ENCODE results near the gene LTO1. TPM values are rescaled to one million over a fixed set of nuclear protein-coding genes. Genes with fewer than 3 reads are reported as not detected.

Gene LTO1
- total RNA-seq, 1 experiment from 2014 or later = 27.5 TPM

DNA sequence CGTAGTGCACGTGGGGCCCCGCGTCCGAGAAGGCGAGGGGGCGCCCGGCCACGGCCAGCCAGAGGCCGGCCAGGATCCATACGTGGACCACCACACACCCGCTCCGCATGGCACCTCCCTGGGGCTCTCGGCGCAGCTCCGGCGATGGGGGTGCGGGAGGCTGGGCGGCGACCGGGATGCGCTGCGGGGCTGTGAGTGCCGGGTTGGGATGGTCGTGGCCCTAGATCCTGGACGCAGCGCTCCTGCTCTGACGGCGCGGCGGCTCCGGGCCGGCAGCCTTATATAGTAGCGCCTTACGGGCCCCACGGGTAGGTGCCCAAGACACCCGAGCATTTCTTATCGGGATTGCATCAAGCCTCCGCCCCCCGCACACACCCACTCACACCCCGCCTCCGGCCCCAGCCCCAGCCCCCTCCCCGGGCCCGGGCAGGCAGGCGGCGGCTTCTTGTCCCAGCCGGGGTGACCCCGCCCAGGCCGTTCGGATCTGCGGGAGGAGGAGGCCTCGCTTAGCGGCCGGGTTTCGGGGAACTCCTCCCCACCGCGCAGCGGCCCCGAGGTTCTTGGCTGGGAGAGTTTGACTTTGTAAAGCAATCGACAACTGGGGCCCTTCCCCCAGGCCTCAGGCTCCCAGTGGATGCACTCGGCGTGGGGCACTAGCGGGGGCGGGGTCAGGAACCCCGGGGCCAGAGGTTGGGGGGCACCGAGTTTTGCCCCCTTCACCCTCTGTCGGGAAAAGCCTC lies 28.8 kb upstream of the LTO1 start, which contains the start of gene FGF19 (continued):
- TF ChIP-seq, protein P1, sequence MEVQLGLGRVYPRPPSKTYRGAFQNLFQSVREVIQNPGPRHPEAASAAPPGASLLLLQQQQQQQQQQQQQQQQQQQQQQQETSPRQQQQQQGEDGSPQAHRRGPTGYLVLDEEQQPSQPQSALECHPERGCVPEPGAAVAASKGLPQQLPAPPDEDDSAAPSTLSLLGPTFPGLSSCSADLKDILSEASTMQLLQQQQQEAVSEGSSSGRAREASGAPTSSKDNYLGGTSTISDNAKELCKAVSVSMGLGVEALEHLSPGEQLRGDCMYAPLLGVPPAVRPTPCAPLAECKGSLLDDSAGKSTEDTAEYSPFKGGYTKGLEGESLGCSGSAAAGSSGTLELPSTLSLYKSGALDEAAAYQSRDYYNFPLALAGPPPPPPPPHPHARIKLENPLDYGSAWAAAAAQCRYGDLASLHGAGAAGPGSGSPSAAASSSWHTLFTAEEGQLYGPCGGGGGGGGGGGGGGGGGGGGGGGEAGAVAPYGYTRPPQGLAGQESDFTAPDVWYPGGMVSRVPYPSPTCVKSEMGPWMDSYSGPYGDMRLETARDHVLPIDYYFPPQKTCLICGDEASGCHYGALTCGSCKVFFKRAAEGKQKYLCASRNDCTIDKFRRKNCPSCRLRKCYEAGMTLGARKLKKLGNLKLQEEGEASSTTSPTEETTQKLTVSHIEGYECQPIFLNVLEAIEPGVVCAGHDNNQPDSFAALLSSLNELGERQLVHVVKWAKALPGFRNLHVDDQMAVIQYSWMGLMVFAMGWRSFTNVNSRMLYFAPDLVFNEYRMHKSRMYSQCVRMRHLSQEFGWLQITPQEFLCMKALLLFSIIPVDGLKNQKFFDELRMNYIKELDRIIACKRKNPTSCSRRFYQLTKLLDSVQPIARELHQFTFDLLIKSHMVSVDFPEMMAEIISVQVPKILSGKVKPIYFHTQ (CRISPR knock-in tag; IDR thresholded peaks at IDR 0.05) = no peak
- TF ChIP-seq IRF2 (CRISPR knock-in tag; IDR thresholded peaks at IDR 0.05; ENCODE audit: borderline replicate concordance, low read depth) = no peak
- TF ChIP-seq, protein P2, sequence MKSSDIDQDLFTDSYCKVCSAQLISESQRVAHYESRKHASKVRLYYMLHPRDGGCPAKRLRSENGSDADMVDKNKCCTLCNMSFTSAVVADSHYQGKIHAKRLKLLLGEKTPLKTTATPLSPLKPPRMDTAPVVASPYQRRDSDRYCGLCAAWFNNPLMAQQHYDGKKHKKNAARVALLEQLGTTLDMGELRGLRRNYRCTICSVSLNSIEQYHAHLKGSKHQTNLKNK (CRISPR knock-in tag; IDR thresholded peaks at IDR 0.05) = no peak
- TF ChIP-seq FOXK1 (CRISPR knock-in tag; IDR thresholded peaks at IDR 0.05) = peak; percentile 2; the same call in 1 of the 2 replicates
- TF ChIP-seq, protein P3, sequence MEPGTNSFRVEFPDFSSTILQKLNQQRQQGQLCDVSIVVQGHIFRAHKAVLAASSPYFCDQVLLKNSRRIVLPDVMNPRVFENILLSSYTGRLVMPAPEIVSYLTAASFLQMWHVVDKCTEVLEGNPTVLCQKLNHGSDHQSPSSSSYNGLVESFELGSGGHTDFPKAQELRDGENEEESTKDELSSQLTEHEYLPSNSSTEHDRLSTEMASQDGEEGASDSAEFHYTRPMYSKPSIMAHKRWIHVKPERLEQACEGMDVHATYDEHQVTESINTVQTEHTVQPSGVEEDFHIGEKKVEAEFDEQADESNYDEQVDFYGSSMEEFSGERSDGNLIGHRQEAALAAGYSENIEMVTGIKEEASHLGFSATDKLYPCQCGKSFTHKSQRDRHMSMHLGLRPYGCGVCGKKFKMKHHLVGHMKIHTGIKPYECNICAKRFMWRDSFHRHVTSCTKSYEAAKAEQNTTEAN (CRISPR knock-in tag; IDR thresholded peaks at IDR 0.05) = 0 out of 2 replicates have a peak, but pooled peaks have one; percentile 48
- TF ChIP-seq OVOL2 (CRISPR knock-in tag; IDR thresholded peaks at IDR 0.05; ENCODE audit: borderline replicate concordance) = no peak

DNA sequence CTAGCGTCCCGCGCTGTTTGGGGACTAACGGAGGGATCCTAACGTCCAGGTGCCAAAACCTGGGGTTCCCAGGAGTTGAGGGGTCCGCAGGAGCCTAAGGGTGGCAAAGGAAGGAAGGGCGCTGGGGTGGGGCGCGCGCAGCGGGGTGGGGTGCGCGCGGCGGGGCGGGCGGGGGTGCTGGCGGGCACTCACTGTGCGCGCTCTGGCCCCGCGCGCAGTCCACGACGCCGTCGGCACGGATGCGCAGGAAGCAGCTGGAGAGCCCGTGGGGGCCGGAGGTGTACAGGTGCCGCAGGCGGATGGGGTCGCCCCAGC lies 28.3 kb upstream of the LTO1 start:
- CTCF ChIA-PET = interaction anchor here (1.2 to 4.7 kb wide), 4 partner anchors 17 to 186 kb away, joined by 4 to 28 read pairs (median 9); no protein-coding TSS in a partner anchor
- POLR2A ChIA-PET = no interaction called here
- H3K27ac Mint-ChIP-seq = peak overlapping the region; percentile 91
- H3K9me3 Mint-ChIP-seq = no peaks in the 10 kb centered on the region
- H3K4me1 Mint-ChIP-seq = peaks cover 51% of the 10 kb centered on the region
- peak overlapping the region; percentile 86 for H3K4me3 Mint-ChIP-seq
- H3K27me3 Mint-ChIP-seq (ENCODE audit: low read depth) = peaks cover 7% of the 10 kb centered on the region
- peak; percentile 22; the same call in 1 of the 2 replicates for TF ChIP-seq FOXK1 (CRISPR knock-in tag; IDR thresholded peaks at IDR 0.05)
- no peak for TF ChIP-seq RORB (CRISPR knock-in tag; IDR thresholded peaks at IDR 0.05)
- no peak for ATAC-seq
- H3K36me3 Mint-ChIP-seq = peaks cover 10% of the 10 kb centered on the region
- no peak for DNase-seq (ENCODE audit: low spot score)

DNA sequence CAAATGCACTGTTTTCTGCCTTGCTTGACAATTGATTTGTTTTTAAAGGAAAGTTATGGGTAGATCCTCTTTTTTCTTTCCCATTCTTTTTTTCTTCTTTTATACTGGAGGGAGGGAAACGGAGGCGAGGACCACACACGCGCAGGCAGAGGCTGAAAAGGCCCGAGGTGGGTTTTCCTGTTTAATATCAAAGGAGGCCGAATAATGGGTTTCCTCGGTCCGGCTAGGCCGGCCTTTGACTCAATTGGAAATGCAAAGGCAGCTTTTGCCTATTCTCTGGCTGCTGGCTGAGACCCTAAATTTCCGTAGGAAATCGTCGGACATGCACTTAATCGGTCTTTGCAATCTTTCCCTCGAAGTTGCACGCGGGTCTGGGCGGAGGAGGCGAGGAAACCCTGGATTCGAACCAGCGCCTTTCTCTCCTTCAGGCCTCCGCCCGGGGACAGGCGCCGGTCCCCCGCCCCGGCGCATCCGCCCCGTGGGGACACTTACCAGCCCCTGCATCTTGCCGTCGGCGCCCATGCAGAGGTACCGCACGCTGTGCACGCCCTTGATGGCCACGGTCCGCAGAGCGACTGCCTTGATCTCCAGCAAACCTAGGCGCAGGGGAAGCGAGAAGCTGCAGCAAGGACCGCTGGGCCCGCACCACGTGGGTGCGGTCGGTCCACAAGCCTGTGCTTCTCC lies 27.8 kb upstream of the LTO1 start:
- peaks cover 7% of the 10 kb centered on the region for H3K27me3 Mint-ChIP-seq (ENCODE audit: low read depth)
- peaks cover 53% of the 10 kb centered on the region for H3K4me1 Mint-ChIP-seq
- DNase-seq (ENCODE audit: low spot score) = peak; percentile 50
- H3K27ac Mint-ChIP-seq = peak overlapping the region; percentile 96
- ChIA-PET POLR2A (no interaction called here), CTCF (interaction anchor here (0.6 to 4.7 kb wide), 8 partner anchors 19 to 505 kb away, joined by 3 to 28 read pairs (median 4); no protein-coding TSS in a partner anchor)
- no peak for ATAC-seq
- H3K4me3 Mint-ChIP-seq = peak overlapping the region; percentile 83
- no peaks in the 10 kb centered on the region for H3K9me3 Mint-ChIP-seq
- H3K36me3 Mint-ChIP-seq = peaks cover 13% of the 10 kb centered on the region
- TF ChIP-seq SMAD3 (CRISPR knock-in tag; IDR thresholded peaks at IDR 0.05; ENCODE audit: borderline replicate concordance) = no peak
- TF ChIP-seq CBFB (CRISPR knock-in tag; IDR thresholded peaks at IDR 0.05; ENCODE audit: low read depth) = no peak
- 0 out of 2 replicates have a peak, but pooled peaks have one; percentile 7 for TF ChIP-seq ZNF423 (CRISPR knock-in tag; IDR thresholded peaks at IDR 0.05)
- TF ChIP-seq, protein P4, sequence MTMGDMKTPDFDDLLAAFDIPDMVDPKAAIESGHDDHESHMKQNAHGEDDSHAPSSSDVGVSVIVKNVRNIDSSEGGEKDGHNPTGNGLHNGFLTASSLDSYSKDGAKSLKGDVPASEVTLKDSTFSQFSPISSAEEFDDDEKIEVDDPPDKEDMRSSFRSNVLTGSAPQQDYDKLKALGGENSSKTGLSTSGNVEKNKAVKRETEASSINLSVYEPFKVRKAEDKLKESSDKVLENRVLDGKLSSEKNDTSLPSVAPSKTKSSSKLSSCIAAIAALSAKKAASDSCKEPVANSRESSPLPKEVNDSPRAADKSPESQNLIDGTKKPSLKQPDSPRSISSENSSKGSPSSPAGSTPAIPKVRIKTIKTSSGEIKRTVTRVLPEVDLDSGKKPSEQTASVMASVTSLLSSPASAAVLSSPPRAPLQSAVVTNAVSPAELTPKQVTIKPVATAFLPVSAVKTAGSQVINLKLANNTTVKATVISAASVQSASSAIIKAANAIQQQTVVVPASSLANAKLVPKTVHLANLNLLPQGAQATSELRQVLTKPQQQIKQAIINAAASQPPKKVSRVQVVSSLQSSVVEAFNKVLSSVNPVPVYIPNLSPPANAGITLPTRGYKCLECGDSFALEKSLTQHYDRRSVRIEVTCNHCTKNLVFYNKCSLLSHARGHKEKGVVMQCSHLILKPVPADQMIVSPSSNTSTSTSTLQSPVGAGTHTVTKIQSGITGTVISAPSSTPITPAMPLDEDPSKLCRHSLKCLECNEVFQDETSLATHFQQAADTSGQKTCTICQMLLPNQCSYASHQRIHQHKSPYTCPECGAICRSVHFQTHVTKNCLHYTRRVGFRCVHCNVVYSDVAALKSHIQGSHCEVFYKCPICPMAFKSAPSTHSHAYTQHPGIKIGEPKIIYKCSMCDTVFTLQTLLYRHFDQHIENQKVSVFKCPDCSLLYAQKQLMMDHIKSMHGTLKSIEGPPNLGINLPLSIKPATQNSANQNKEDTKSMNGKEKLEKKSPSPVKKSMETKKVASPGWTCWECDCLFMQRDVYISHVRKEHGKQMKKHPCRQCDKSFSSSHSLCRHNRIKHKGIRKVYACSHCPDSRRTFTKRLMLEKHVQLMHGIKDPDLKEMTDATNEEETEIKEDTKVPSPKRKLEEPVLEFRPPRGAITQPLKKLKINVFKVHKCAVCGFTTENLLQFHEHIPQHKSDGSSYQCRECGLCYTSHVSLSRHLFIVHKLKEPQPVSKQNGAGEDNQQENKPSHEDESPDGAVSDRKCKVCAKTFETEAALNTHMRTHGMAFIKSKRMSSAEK (CRISPR knock-in tag; IDR thresholded peaks at IDR 0.05; ENCODE audit: borderline replicate concordance) = no peak
- TF ChIP-seq, protein P5, sequence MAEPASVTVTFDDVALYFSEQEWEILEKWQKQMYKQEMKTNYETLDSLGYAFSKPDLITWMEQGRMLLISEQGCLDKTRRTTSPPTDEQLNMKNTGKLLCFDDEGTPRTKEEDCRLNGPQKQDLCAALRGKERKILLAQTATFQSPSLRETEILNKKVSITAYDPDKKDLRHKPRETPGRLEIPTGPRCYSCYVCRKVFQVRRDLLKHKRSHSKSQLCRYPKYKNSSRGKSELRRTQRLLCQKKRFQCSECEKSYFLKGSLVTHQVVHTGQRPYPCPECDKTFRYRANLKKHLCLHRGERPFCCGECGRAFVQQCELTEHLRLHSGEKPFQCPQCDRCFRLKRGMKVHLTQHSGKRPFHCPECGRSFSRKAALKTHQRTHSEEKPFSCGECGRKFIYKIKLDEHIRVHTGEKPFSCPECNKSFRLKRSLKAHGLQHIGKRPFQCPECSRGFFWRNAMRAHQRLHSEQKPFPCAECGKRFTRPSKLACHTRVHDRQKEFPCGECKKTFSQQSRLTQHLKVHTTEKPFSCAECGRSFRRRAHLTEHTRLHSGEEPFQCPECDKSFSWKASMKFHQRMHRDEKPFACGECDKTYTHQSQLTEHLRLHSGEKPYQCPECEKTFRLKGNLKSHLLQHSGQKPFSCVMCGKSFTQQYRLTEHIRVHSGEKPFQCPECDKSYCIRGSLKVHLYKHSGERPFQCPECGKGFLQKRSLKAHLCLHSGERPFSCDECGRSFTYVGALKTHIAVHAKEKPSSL (CRISPR knock-in tag; conservative IDR thresholded peaks at IDR 0.05) = no peak
- TF ChIP-seq ATF1 (CRISPR knock-in tag; IDR thresholded peaks at IDR 0.05) = no peak
- TF ChIP-seq, protein P6, sequence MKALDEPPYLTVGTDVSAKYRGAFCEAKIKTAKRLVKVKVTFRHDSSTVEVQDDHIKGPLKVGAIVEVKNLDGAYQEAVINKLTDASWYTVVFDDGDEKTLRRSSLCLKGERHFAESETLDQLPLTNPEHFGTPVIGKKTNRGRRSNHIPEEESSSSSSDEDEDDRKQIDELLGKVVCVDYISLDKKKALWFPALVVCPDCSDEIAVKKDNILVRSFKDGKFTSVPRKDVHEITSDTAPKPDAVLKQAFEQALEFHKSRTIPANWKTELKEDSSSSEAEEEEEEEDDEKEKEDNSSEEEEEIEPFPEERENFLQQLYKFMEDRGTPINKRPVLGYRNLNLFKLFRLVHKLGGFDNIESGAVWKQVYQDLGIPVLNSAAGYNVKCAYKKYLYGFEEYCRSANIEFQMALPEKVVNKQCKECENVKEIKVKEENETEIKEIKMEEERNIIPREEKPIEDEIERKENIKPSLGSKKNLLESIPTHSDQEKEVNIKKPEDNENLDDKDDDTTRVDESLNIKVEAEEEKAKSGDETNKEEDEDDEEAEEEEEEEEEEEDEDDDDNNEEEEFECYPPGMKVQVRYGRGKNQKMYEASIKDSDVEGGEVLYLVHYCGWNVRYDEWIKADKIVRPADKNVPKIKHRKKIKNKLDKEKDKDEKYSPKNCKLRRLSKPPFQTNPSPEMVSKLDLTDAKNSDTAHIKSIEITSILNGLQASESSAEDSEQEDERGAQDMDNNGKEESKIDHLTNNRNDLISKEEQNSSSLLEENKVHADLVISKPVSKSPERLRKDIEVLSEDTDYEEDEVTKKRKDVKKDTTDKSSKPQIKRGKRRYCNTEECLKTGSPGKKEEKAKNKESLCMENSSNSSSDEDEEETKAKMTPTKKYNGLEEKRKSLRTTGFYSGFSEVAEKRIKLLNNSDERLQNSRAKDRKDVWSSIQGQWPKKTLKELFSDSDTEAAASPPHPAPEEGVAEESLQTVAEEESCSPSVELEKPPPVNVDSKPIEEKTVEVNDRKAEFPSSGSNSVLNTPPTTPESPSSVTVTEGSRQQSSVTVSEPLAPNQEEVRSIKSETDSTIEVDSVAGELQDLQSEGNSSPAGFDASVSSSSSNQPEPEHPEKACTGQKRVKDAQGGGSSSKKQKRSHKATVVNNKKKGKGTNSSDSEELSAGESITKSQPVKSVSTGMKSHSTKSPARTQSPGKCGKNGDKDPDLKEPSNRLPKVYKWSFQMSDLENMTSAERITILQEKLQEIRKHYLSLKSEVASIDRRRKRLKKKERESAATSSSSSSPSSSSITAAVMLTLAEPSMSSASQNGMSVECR (CRISPR knock-in tag; IDR thresholded peaks at IDR 0.05; ENCODE audit: borderline replicate concordance) = peak; percentile 59; the same call in 1 of the 2 replicates
